Hepatocyte (in vitro differentiated cells): ENCODE measurements around the gene CAND1. TPM values are rescaled to one million over a fixed set of nuclear protein-coding genes. Genes with fewer than 3 reads are reported as not detected.

Source experiments
- DNase-seq: peaks from one replicate; pipeline ENCODE4 v3.0.0-alpha.2; 2016; ENCODE audit warnings: low spot score
- H2AFZ ChIP-seq: fragments of 200-600 bp; sonication (generic); 2 replicates; pipeline ENCODE4 v1.6.0; 2016; ENCODE audit warnings: antibody characterized with exemption, mild to moderate bottlenecking
- H3K27ac ChIP-seq: fragments of 200-600 bp; sonication (generic); 2 replicates; pipeline ENCODE4 v1.5.1; 2016; ENCODE audit warnings: mild to moderate bottlenecking
- H3K27me3 ChIP-seq: fragments of 200-600 bp; sonication (generic); 2 replicates; pipeline ENCODE4 v1.6.1; 2016
- H3K36me3 ChIP-seq: fragments of 200-600 bp; sonication (generic); replicated peaks from 2 replicates; pipeline ENCODE4 v1.5.1; 2016; ENCODE audit warnings: low read depth; ENCODE audit not compliant: insufficient read depth
- H3K4me1 ChIP-seq: fragments of 200-600 bp; sonication (generic); 2 replicates; pipeline ENCODE4 v1.5.1; 2016; ENCODE audit warnings: mild to moderate bottlenecking, moderate library complexity; ENCODE audit not compliant: insufficient read depth
- H3K4me2 ChIP-seq: fragments of 200-600 bp; sonication (generic); 2 replicates; pipeline ENCODE4 v1.6.0; 2016
- H3K4me3 ChIP-seq: fragments of 200-600 bp; sonication (generic); 2 replicates; pipeline ENCODE4 v1.5.1; 2016; ENCODE audit warnings: mild to moderate bottlenecking
- H3K79me2 ChIP-seq: fragments of 200-600 bp; sonication (generic); 2 replicates; pipeline ENCODE4 v1.6.0; 2017; ENCODE audit warnings: mild to moderate bottlenecking
- H3K9me2 ChIP-seq: fragments of 200-600 bp; sonication (generic); replicated peaks from 2 replicates; pipeline ENCODE4 v1.6.0; 2017; ENCODE audit warnings: mild to moderate bottlenecking; ENCODE audit not compliant: insufficient read depth
- H3K9me3 ChIP-seq: fragments of 200-600 bp; sonication (generic); 2 replicates; pipeline ENCODE4 v1.5.1; 2016; ENCODE audit warnings: low read depth, mild to moderate bottlenecking
- H4K20me1 ChIP-seq: fragments of 200-600 bp; sonication (generic); 2 replicates; pipeline ENCODE4 v1.6.0; 2016; ENCODE audit warnings: mild to moderate bottlenecking; ENCODE audit not compliant: insufficient read depth, poor library complexity, severe bottlenecking
- CTCF ChIP-seq: fragments of 200-600 bp; sonication (generic); IDR thresholded peaks from 2 replicates; pipeline ENCODE4 v1.5.1; 2016; ENCODE audit warnings: antibody characterized with exemption, mild to moderate bottlenecking; ENCODE audit not compliant: poor library complexity
- EZH2 ChIP-seq: fragments of 200-600 bp; sonication (generic); IDR thresholded peaks from 2 replicates; pipeline ENCODE4 v1.6.1; 2016; ENCODE audit warnings: antibody characterized with exemption, mild to moderate bottlenecking, borderline replicate concordance
- EZH2phosphoT487 ChIP-seq: fragments of 200-600 bp; sonication (generic); IDR thresholded peaks from one replicate; pipeline ENCODE4 v1.6.1; 2018; ENCODE audit warnings: antibody characterized with exemption, mild to moderate bottlenecking, low read depth, moderate library complexity; ENCODE audit not compliant: unreplicated experiment, severe bottlenecking
- WGBS: methylation state at CpG from one replicate; pipeline ENCODE4 v1.1.6; 2016; ENCODE audit warnings: low lambda C conversion rate; ENCODE audit errors: missing lambda C conversion rate; 5-methylcytosine and 5-hydroxymethylcytosine counted together
- polyA plus RNA-seq: library from polyadenylated mRNA; unstranded; fragments of >200 nt; fragmentation: Nextera tagmentation; extraction: Ambion mirVana; gene quantifications from 2 replicates; pipeline ENCODE4 v1.2.1, GENCODE V29; 2016
- total RNA-seq: library from RNA; depleted of rRNA; stranded (reverse); fragments of >200 nt; gene quantifications from 2 replicates; pipeline ENCODE4 v1.2.3, GENCODE V29; 2014

The CAND1 gene
- total and polyA plus RNA-seq, 2 experiments from 2014 or later: 113 to 130 TPM

- TF ChIP-seq CTCF (no peak), EZH2 (no peak), EZH2phosphoT487 (no peak)
- Histone ChIP-seq H4K20me1 (no peaks in the 10 kb centered on the region), H3K79me2 (no peaks in the 10 kb centered on the region), H3K4me2 (no peak overlapping the region), H3K27me3 (no peaks in the 10 kb centered on the region), H3K27ac (no peak overlapping the region), H3K9me2 (no peaks in the 10 kb centered on the region), H3K9me3 (no peaks in the 10 kb centered on the region), H3K4me1 (peaks cover 6% of the 10 kb centered on the region), H2AFZ (no peak overlapping the region), H3K36me3 (no peaks in the 10 kb centered on the region), H3K4me3 (no peak overlapping the region)
- DNase-seq: no peak
- 92% methylated on average over 7 of the region's 7 CpGs for WGBS
These were observed 88.4 kb downstream of the CAND1 start for GRCh38 chr12:67357376-67358125.

- Histone ChIP-seq H3K9me2 (no peaks in the 10 kb centered on the region), H3K4me1 (peaks cover 6% of the 10 kb centered on the region), H3K4me2 (no peak overlapping the region), H3K79me2 (no peaks in the 10 kb centered on the region), H2AFZ (no peak overlapping the region), H3K9me3 (no peaks in the 10 kb centered on the region), H3K27me3 (no peaks in the 10 kb centered on the region), H3K27ac (no peak overlapping the region), H4K20me1 (no peaks in the 10 kb centered on the region), H3K36me3 (no peaks in the 10 kb centered on the region), H3K4me3 (no peak overlapping the region)
- WGBS: 50% methylated on average over 4 of the region's 4 CpGs
- TF ChIP-seq EZH2: no peak
- TF ChIP-seq CTCF: no peak
- no peak for TF ChIP-seq EZH2phosphoT487
- DNase-seq: no peak
These were observed 89.7 kb downstream of the CAND1 start for GRCh38 chr12:67358781-67359338.

- WGBS: 63% methylated on average over 6 of the region's 6 CpGs
- Histone ChIP-seq H3K9me3 (no peaks in the 10 kb centered on the region), H3K36me3 (no peaks in the 10 kb centered on the region), H2AFZ (no peak overlapping the region), H4K20me1 (no peaks in the 10 kb centered on the region), H3K79me2 (no peaks in the 10 kb centered on the region), H3K27me3 (no peaks in the 10 kb centered on the region), H3K9me2 (no peaks in the 10 kb centered on the region), H3K4me3 (no peak overlapping the region), H3K27ac (no peak overlapping the region), H3K4me1 (no peaks in the 10 kb centered on the region), H3K4me2 (no peak overlapping the region)
- TF ChIP-seq EZH2phosphoT487 (no peak), CTCF (no peak), EZH2 (no peak)
- no peak for DNase-seq
These were observed 93.4 kb downstream of the CAND1 start for GRCh38 chr12:67362526-67362925.
